Islet of Langerhans (tissue), 1 donor: ENCODE results near the gene SLC38A9.
"Not testable (repeated sequence)": the region's sequence is repeated elsewhere in the genome, so short reads cannot be mapped to it uniquely, and the experiment has no call there.

Experiments used
- FAIRE-seq: peaks from one replicate; lab custom pipeline; 2011; peaks lifted over from hg19 to GRCh38; lab: Jason Lieb, UNC

SLC38A9 gene

DNA sequence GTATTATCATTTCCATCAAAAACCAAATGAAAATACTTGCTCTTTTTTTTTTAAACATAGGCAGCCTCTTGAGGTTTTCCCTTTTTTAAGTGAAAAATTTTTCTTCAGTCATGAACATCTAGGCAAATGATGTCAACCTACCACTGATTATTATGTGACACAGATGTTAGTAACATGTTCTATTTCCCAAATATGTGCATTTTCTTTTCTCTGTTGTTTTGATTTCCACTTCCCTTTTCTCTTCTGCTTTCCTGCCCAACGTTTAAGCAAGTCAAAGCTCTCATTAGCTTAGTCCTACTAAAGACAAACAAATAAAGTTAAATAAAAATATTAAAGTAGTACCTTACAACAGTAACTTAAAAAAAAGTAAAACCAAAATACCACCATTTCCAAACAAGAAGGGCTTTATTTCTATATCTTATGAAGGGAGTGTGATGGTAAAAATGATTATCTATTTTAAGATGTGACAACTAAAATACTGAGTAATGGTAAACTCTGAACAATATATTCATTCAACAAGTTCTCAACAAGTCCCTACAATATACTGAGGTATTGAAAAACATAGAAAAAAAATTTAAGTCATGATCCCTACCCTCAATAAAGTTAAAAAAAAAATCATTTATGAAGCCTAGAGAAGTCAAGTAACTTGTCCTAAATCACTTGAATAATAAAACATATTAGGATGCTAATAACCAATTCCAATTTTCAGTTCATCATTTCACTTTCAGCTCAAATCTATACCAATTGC is 9.4 kb downstream of the SLC38A9 start:
- FAIRE-seq, result peak; percentile 79

DNA sequence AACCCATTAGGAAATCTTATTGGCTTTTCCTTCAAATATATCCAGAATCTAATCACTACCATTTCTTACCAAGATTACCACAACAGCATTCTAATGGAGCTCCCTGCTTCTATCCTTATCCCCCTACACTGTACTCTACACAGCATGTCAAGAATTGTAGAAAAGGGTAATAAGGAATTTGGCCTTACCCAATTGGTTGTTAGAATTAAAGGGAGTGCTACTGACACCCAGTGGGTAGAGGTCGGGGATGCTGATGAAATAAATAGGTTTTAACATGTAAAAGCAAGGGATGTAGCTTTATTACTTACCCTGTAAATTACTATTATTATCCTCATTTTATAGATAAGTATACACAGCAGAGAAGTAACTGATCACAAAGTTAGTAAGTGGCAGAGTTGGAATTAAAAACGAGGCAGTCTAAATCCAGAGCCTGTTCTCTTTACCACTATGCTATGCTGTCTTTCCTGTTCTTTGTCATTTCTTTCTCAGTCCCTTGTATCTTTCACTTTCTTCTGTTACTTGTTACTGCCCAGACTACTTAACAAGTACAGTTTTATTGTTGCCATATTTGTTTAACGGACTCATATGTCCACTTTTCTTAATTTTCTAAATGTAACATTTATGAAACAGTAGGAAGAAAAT is 10.5 kb downstream of the SLC38A9 start:
- FAIRE-seq, result peak; percentile 36

DNA sequence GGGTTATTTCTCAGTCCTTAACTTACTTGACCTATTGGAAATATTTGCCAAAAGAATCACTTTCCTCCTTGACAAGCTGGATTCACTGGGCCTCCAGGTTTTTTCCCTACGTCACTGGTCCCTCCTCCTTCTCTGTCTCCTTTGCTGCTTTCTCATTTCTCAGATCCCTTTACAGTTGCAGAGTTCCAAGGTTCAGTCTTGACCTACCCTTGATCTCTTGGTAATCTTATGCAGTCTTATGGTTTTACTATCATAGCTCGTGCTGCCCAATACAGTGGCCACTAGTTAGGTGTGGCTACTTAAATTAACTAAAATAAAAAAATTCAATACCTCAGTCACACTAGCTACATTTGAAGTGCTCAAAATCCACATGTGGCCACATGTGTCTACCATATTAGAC is 11.4 kb downstream of the SLC38A9 start:
- FAIRE-seq, result no peak

- peak; percentile 69 for FAIRE-seq
Observed at GRCh38 chr5:55699041-55699688, 13.0 kb downstream of the SLC38A9 start.

DNA sequence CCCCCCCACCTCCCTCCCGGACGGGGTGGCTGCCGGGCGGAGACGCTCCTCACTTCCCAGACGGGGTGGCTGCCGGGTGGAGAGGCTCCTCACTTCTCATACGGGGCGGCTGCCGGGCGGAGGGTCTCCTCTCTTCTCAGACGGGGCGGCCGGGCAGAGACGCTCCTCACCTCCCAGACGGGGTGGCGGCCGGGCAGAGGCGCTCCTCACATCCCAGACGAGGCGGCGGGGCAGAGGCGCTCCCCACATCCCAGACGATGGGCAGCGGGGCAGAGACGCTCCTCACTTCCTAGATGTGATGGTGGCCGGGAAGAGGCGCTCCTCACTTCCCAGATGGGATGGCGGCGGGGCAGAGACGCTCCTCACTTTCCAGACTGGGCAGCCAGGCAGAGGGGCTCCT is 15.4 kb downstream of the SLC38A9 start:
- not testable (repeated sequence) for FAIRE-seq

- FAIRE-seq, result no peak
Observed at GRCh38 chr5:55694152-55694830, 17.8 kb downstream of the SLC38A9 start.

GRCh38 chr5:55692509-55692908 is 19.6 kb downstream of the SLC38A9 start:
- FAIRE-seq, result no peak

- FAIRE-seq, result no peak
Observed at GRCh38 chr5:55692106-55692417, 20.1 kb downstream of the SLC38A9 start.

- peak; percentile 98 for FAIRE-seq
Observed at GRCh38 chr5:55691265-55692105, 20.6 kb downstream of the SLC38A9 start.

DNA sequence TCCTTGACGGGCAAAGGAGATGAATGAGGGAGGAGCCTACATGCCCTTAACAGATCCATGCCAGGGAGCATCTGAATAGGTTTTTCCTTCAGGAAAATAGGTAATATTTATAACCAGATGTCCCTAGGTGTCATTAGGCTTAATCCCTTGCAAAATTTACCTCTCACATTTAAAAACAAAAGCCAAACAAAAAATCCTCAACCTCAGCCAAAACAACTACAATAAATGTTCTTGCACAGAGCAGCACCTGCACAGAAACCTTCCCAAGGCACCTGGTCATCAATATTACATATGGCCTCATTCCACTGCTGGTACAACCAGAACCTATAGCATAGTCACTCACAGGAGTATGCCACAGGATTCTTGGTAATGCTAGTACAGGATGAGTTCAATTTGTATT is 30.1 kb downstream of the SLC38A9 start:
- no peak for FAIRE-seq

DNA sequence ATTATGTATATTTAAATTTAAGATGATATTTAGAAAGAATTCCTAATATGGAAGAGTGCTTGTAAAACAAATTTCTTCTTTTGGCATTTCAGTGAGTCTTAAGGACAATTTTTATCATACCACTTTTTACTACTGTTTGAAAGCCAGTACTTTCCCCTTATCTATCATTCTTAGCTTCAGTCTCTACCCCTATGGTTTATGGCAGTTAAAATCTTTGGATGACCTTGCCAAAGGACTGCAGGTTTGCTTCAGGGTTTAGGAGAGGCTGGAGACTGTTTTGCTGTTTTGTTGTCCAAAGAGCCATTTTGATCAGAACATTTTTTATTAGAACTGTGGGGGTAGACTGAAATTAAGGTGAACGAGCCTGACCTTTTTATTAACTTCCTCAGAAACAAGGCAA is 30.8 kb downstream of the SLC38A9 start:
- no peak for FAIRE-seq

GRCh38 chr5:55680353-55680752 is 31.8 kb downstream of the SLC38A9 start:
- no peak for FAIRE-seq

- peak; percentile 24 for FAIRE-seq
Observed at GRCh38 chr5:55679556-55679955, 32.6 kb downstream of the SLC38A9 start.

GRCh38 chr5:55675119-55675518 is 37.0 kb downstream of the SLC38A9 start:
- no peak for FAIRE-seq

DNA sequence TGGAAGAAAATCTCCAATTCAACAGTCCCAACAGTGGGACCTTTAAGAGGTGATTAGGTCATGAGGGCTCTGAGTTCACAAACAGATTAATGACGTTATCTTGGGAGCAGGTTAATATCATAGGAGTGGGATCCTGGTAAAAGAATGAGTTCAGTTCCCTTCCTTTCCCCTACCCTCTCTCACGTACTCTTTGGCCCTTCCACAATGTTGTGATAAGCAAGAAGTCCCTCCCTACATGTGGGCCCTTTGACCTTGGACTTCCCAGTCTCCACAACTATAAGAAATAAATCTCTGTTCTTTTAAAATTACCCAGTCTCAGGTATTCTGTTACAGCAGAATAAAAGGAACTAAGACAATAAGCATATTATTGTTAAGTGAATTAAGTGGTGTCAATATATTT is 37.8 kb downstream of the SLC38A9 start:
- FAIRE-seq, result no peak

- no peak for FAIRE-seq
Observed at GRCh38 chr5:55672477-55672911, 39.6 kb downstream of the SLC38A9 start.

DNA sequence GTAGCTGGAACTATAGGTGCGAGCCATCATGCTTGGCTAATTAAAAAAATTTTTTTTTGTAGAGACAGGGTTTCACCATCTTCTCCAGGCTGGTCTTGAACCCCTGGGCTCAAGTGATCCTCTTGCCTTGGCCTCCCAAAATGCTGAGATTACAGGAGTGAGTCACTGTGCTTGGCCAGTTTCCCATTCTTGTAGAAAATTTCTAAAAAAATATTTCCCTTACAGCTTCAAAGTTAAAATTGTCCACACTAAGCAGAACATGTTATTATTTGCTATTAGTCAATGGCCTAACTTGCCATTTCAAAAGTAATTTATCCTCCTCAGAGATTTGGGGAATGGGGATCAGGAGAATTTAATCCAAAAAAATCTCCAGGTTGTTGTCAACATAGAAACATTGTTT is 40.1 kb downstream of the SLC38A9 start:
- no peak for FAIRE-seq

DNA sequence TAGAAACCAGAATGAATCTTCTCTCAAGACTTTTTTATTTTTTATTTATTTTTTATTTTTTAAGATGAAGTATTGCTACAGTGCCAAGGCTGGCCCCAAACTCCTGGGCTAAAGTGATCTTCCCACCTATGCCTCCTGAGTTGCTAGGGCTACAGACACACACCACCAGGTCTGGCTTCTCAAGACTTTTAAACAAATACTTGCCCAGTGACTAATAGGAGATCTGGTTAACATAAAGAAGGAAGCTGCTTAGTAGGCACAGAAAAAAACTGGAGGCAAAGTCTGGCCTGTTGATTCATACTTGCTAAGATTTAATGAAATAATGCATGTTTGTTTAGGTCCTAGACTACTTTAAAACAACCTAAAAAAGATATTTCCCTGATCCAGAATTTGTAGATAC is 43.8 kb downstream of the SLC38A9 start:
- no peak for FAIRE-seq

DNA sequence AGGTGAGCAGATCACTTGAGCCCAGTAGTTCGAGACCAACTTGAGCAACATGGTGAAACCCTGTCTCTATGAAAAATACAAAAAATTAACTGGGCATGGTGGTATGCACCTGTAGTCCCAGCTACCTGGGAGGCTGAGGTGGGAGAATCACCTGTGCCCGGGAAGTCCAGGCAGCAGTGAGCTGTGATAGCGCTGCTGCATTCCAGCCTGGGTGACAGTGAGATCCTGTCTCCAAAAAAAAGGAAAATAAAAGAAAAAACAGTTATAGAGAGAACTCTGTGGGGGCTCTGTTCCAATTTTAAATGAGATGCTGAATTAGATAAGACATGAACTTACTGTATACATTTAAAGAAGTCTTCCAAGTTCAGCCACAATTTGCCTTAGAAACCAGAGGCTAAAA is 44.2 kb downstream of the SLC38A9 start:
- no peak for FAIRE-seq

GRCh38 chr5:55665065-55665464 is 47.1 kb downstream of the SLC38A9 start:
- no peak for FAIRE-seq

DNA sequence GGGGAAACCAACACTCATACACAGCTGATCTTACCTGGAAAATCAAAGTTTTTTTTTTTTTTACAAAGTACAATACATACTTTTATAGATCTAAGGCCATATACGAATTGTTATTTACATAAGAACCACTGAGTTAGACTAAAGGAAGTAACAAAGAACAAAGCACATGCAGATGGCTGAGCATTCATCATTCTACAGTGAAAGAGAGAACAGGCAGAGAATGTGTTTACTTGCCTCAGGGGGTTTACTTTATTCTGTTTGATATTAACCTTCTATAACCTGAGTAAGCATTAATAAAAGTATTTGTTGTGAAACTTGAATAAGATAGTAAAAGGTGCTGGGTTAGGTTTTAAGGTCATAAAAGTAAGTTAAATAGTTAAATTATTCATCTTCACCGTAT is 54.7 kb downstream of the SLC38A9 start:
- FAIRE-seq, result no peak

GRCh38 chr5:55650386-55650785 is 61.7 kb downstream of the SLC38A9 start:
- no peak for FAIRE-seq
